MM.1S (cell line): ENCODE measurements around the gene CCDC93.

Experiments
- EZH2 ChIP-seq: fragments of 300-600 bp; sonication (generic); optimal IDR thresholded peaks from 2 replicates; pipeline ENCODE3; 2017; ENCODE audit warnings: low read depth, mild to moderate bottlenecking, antibody characterized with exemption, low read length, mixed read lengths
- TF ChIP-seq, protein P1 (sequence below): fragments of 300-600 bp; sonication (generic); IDR thresholded peaks from 2 replicates; pipeline ENCODE4 v1.5.1; 2016; ENCODE audit warnings: antibody characterized with exemption, low read length, mixed read lengths

DNA sequence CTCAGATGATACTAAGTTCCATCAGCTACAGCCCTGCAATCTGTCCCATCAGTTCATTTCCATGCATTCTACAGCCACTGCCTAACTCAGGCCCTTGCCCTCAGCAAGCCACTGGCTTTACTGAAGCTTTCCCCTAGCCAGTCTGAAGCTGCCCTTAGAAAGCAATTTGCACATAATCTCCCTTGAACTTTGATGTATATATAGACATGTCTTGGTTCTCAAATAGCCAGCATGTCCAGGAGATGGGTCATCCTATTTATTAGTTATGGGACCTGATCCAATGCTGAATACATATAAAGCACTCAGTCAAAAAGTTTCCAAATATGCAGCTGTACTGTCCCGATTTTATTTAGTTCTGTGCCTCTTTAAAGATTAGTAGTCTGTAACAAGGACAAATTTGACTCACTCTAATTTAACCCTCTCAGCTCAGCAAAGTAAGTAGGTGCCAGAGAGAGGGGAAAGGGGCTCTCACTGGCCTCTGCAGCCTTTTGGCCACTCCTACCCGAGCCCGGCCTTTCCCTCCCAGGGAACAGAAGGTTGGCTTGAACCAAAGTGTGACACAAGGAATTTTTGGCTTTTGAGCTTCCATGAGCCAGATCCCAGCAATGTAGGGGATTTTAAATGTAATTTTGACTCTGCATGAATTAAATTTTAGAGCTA, 70.7 kb downstream of the CCDC93 start:
- TF ChIP-seq, protein P1, sequence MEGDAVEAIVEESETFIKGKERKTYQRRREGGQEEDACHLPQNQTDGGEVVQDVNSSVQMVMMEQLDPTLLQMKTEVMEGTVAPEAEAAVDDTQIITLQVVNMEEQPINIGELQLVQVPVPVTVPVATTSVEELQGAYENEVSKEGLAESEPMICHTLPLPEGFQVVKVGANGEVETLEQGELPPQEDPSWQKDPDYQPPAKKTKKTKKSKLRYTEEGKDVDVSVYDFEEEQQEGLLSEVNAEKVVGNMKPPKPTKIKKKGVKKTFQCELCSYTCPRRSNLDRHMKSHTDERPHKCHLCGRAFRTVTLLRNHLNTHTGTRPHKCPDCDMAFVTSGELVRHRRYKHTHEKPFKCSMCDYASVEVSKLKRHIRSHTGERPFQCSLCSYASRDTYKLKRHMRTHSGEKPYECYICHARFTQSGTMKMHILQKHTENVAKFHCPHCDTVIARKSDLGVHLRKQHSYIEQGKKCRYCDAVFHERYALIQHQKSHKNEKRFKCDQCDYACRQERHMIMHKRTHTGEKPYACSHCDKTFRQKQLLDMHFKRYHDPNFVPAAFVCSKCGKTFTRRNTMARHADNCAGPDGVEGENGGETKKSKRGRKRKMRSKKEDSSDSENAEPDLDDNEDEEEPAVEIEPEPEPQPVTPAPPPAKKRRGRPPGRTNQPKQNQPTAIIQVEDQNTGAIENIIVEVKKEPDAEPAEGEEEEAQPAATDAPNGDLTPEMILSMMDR = no peak
- no peak for TF ChIP-seq EZH2
